Right lobe of liver (tissue), 4 donors: Measurements from ENCODE around the gene DNMT3A.

Experiments
- CTCF ChIP-seq, 4 donors: fragments of 200-600 bp in 3 of 4; fragments of 450-650 bp in 1 of 4; IDR thresholded peaks; one replicate each; pipeline versions ENCODE4 v1.5.1 to v1.8.0; 2016 to 2022; ENCODE audit warnings: antibody characterized with exemption in 4 of 4, mild to moderate bottlenecking in 2 of 4
- POLR2A ChIP-seq: fragments of 450-650 bp; IDR thresholded peaks from one replicate; pipeline ENCODE4 v1.6.1; 2017; ENCODE audit warnings: antibody characterized with exemption, mild to moderate bottlenecking
- donor health status: DM: no; HTN: no; CAD: no.
- donor health status: DM: no; HTN: no; CAD: no.
- donor health status: DM: no; HTN: yes; CAD: no.

- TF ChIP-seq CTCF (IDR thresholded peaks at IDR 0.05) = no peak
- no peak for TF ChIP-seq POLR2A
Measured at GRCh38 chr2:25302758-25303375, 38.9 kb downstream of the DNMT3A start.
